Adrenal gland (tissue), 12 donors: ENCODE results near the gene ADAM19. TPM values are rescaled to one million over a fixed set of nuclear protein-coding genes. Genes with fewer than 3 reads are reported as not detected.

Experiments used
- DNase-seq, 7 donors: peaks; one replicate each; pipeline ENCODE4 v3.0.0-alpha.2; 2019 to 2020
- H3K27ac ChIP-seq, 5 donors: fragments of 200-600 bp; sonication (generic) in 4 of 5; 1 replicate in 3 of 5; 2 replicates in 2 of 5; pipeline versions ENCODE4 v1.5.1 to v1.8.0; 2016 to 2020; ENCODE audit warnings: mild to moderate bottlenecking in 1 of 5
- H3K27me3 ChIP-seq: fragments of 200-600 bp; 2 replicates; pipeline ENCODE4 v1.8.0; 2021
- H3K36me3 ChIP-seq, 2 donors: fragments of 200-600 bp; replicated peaks in 1 of 2; 1 replicate in 1 of 2; 2 replicates in 1 of 2; pipeline versions ENCODE4 v1.5.1 to v1.8.0; 2018 to 2022
- H3K4me1 ChIP-seq, 2 donors: fragments of 200-600 bp; replicated peaks in 1 of 2; 1 replicate in 1 of 2; 2 replicates in 1 of 2; pipeline versions ENCODE4 v1.5.1 to v1.8.0; 2018 to 2021
- H3K4me3 ChIP-seq, 4 donors: fragments of 200-600 bp; sonication (generic) in 3 of 4; one replicate each; pipeline ENCODE4 v1.5.1; 2016 to 2018
- H3K9me3 ChIP-seq, 3 donors: fragments of 200-600 bp; sonication (generic) in 1 of 3; replicated peaks in 1 of 3; 1 replicate in 2 of 3; 2 replicates in 1 of 3; pipeline versions ENCODE4 v1.5.1 to v1.8.0; 2016 to 2021
- POLR2A ChIP-seq, 2 donors: fragments of 450-650 bp; IDR thresholded peaks; one replicate each; pipeline ENCODE4 v1.6.1; 2017; ENCODE audit warnings: antibody characterized with exemption in 2 of 2, mild to moderate bottlenecking in 2 of 2, moderate library complexity in 1 of 2
- WGBS, 4 donors: extraction: QIAGEN DNeasy Blood & Tissue Kit in 2 of 4; methylation state at CpG; one replicate each; pipeline versions ENCODE4 v1.1.5 to v1.1.7; 2013 to 2017; 5-methylcytosine and 5-hydroxymethylcytosine counted together
- intact Hi-C, 2 donors: fragments of 100-400 bp; cut with DNase I; formaldehyde crosslinking; loops; one replicate each; pipeline versions ENCODE4 v1.14.1 to v1.15.0; 2022 to 2023
- polyA plus RNA-seq, 3 donors: library from polyadenylated mRNA; stranded (reverse); fragments of 200-250 nt in 2 of 3; fragments of 350-450 nt in 1 of 3; fragmentation: Illumina TruSeq in 1 of 3; extraction: RNeasy Lipid Tissue Mini Kit (QIAGEN cat#74804) in 1 of 3; gene quantifications; one replicate each; pipeline ENCODE4 v1.2.3, GENCODE V29; 2013 to 2014
- total RNA-seq, 9 donors: library from RNA; depleted of rRNA in 4 of 9; stranded (reverse); fragments of >200 nt in 4 of 9; fragments of 120-200 nt in 1 of 9; fragmentation: NEBNext Ultra II Directional in 1 of 9; extraction: Animal tissue kit (Norgen Biotek cat#: 25700) in 1 of 9; gene quantifications; one replicate each; pipeline versions ENCODE4 v1.1.0 to v1.2.4, GENCODE V29; 2013 to 2023
- TF ChIP-seq, protein P1 (sequence below), 6 experiments: fragments of 450-650 bp in 4 of 6; fragments of 200-600 bp in 2 of 6; sonication (generic) in 1 of 6; IDR thresholded peaks; 1 replicate in 5 of 6; 2 replicates in 1 of 6; pipeline versions ENCODE4 v1.5.1 to v1.8.0; 2016 to 2021; ENCODE audit warnings: antibody characterized with exemption in 6 of 6, mild to moderate bottlenecking in 2 of 6, moderate library complexity in 1 of 6
- donor health status: healthy with polysubstance abuse.
- donor health status: Bipolar disorder and iron deficiency.
- donor health status: DM: yes; HTN: yes; CAD: no.
- donor health status: DM: no; HTN: no; CAD: no.
- donor health status: DM: no; HTN: no; CAD: no.
- donor health status: DM: yes; HTN: yes; CAD: no.

Gene ADAM19
- total and polyA plus RNA-seq, 12 donors = 2.2 to 15.1 (median 4.7) TPM

GRCh38 chr5:157519579-157520253, 55.9 kb downstream of the ADAM19 start:
- no peak for DNase-seq
- H3K36me3 ChIP-seq = no peaks in the 10 kb centered on the region
- WGBS, 4 donors = 93 to 96% (median 94%) methylated on average over 7 to 9 of the region's 9 CpGs
- no peaks in the 10 kb centered on the region for H3K9me3 ChIP-seq
- no peak overlapping the region for H3K27ac ChIP-seq
- H3K27me3 ChIP-seq = no peaks in the 10 kb centered on the region
- no peak overlapping the region for H3K4me3 ChIP-seq
- TF ChIP-seq, protein P1, sequence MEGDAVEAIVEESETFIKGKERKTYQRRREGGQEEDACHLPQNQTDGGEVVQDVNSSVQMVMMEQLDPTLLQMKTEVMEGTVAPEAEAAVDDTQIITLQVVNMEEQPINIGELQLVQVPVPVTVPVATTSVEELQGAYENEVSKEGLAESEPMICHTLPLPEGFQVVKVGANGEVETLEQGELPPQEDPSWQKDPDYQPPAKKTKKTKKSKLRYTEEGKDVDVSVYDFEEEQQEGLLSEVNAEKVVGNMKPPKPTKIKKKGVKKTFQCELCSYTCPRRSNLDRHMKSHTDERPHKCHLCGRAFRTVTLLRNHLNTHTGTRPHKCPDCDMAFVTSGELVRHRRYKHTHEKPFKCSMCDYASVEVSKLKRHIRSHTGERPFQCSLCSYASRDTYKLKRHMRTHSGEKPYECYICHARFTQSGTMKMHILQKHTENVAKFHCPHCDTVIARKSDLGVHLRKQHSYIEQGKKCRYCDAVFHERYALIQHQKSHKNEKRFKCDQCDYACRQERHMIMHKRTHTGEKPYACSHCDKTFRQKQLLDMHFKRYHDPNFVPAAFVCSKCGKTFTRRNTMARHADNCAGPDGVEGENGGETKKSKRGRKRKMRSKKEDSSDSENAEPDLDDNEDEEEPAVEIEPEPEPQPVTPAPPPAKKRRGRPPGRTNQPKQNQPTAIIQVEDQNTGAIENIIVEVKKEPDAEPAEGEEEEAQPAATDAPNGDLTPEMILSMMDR (IDR thresholded peaks at IDR 0.05) = no peak
- no peak for TF ChIP-seq POLR2A (IDR thresholded peaks at IDR 0.05)
- peaks cover 19 to 34% of the 10 kb centered on the region in 2 donors for H3K4me1 ChIP-seq
- intact Hi-C loops = no loop called here

- H3K9me3 ChIP-seq = no peaks in the 10 kb centered on the region
- WGBS, 4 donors = 90 to 96% (median 94%) methylated on average over 6 of the region's 6 CpGs
- H3K36me3 ChIP-seq = no peaks in the 10 kb centered on the region
- no peak overlapping the region for H3K27ac ChIP-seq
- intact Hi-C loops = no loop called here
- TF ChIP-seq, protein P1 (IDR thresholded peaks at IDR 0.05) = no peak
- TF ChIP-seq POLR2A (IDR thresholded peaks at IDR 0.05) = no peak
- DNase-seq = no peak
- H3K4me3 ChIP-seq = no peak overlapping the region
- H3K27me3 ChIP-seq = no peaks in the 10 kb centered on the region
- peaks cover 19 to 34% of the 10 kb centered on the region in 2 donors for H3K4me1 ChIP-seq
Measured at GRCh38 chr5:157518963-157519362, 56.6 kb downstream of the ADAM19 start.

DNA sequence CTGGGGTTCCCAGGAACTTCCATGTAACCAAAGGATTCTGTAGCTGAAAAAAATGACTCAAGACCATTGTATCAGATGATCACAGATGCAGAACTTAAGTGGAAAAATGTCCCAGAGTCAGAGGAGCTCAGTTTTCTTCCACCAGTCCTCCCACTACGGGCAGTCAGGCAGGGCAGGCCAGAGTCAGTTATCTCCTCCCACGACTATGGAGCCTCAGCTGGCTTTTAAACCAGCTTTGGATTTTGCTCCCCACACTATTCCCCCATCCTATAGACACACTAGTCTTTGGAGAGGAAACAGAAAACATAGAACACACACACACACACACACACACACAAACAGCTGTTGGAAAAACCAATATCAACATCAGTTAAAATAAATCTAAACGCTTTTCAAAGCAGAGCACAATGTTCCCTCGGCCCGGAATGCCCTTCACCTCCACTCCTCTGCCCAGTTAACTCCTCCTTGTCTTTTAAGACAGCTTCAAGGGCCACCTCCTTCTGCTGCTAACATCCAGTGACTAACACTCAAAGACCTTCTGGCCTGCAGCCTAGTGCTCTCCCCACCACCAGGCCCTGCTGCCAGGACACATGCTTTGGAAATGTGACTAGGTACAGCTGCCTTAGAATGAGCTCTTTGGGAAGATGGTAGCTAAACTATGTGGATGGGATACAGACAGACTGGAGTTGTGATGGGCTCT, 58.8 kb downstream of the ADAM19 start:
- Histone ChIP-seq H3K9me3 (no peaks in the 10 kb centered on the region), H3K4me1 (peaks cover 19 to 50% of the 10 kb centered on the region in 2 donors), H3K27ac (peak overlapping the region; percentile 61 to 89 (median 86)), H3K36me3 (no peaks in the 10 kb centered on the region), H3K4me3 (no peak overlapping the region), H3K27me3 (no peaks in the 10 kb centered on the region)
- 18 to 35% (median 27%) methylated on average over 5 of the region's 5 CpGs for WGBS, 4 donors
- intact Hi-C loops = no loop called here
- peak in 1 of 2 donors; percentile 62 for TF ChIP-seq POLR2A (IDR thresholded peaks at IDR 0.05)
- TF ChIP-seq, protein P1 (IDR thresholded peaks at IDR 0.05) = no peak
- DNase-seq = peak; percentile 77 to 96 (median 91)

- intact Hi-C loops = no loop called here
- no peaks in the 10 kb centered on the region for H3K9me3 ChIP-seq
- H3K36me3 ChIP-seq = no peaks in the 10 kb centered on the region
- 19 to 40% (median 31%) methylated on average over 3 of the region's 3 CpGs for WGBS, 4 donors
- peak; percentile 58 to 88 (median 83) for DNase-seq
- TF ChIP-seq, protein P1 (IDR thresholded peaks at IDR 0.05) = no peak
- TF ChIP-seq POLR2A (IDR thresholded peaks at IDR 0.05) = peak in 1 of 2 donors; percentile 58
- peak overlapping the region; percentile 61 to 89 (median 86) for H3K27ac ChIP-seq
- peaks cover 24 to 51% of the 10 kb centered on the region in 2 donors for H3K4me1 ChIP-seq
- H3K27me3 ChIP-seq = no peaks in the 10 kb centered on the region
- no peak overlapping the region for H3K4me3 ChIP-seq
Measured at GRCh38 chr5:157516006-157516405, 59.6 kb downstream of the ADAM19 start.
